ENCODE data around the gene DUT.

DNA sequence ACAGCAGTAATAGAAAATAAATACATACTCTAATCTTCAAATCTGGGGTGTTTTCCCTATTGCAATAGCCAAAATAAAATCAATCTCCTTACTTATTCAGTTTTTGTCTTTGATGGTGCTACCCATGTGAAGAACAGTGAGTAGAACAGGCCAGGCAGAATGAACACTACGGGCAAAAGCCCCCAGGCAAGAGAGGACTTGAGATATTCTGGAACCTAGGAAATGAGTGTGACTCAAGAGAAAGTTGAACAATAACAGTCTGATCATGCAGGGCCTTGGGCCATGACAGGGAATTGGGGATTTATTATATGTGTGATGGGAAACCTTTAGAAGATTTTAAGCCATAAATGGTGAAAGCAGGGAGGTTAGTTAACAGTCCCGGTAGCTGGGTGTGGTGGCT, 14.0 kb upstream of the DUT start:
- TF ChIP-seq, protein P1, sequence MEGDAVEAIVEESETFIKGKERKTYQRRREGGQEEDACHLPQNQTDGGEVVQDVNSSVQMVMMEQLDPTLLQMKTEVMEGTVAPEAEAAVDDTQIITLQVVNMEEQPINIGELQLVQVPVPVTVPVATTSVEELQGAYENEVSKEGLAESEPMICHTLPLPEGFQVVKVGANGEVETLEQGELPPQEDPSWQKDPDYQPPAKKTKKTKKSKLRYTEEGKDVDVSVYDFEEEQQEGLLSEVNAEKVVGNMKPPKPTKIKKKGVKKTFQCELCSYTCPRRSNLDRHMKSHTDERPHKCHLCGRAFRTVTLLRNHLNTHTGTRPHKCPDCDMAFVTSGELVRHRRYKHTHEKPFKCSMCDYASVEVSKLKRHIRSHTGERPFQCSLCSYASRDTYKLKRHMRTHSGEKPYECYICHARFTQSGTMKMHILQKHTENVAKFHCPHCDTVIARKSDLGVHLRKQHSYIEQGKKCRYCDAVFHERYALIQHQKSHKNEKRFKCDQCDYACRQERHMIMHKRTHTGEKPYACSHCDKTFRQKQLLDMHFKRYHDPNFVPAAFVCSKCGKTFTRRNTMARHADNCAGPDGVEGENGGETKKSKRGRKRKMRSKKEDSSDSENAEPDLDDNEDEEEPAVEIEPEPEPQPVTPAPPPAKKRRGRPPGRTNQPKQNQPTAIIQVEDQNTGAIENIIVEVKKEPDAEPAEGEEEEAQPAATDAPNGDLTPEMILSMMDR (IDR thresholded peaks at IDR 0.05) = no peak
- no peak for TF ChIP-seq POLR2A (IDR thresholded peaks at IDR 0.05)
